ENCODE measurements around the gene PHKG2.

Gene PHKG2

GRCh38 chr16:30777591-30778297 is 29.5 kb downstream of the PHKG2 start:
- FAIRE-seq = no peak

- no peak for FAIRE-seq
These were observed 30.5 kb downstream of the PHKG2 start for GRCh38 chr16:30778549-30779244.

- FAIRE-seq = no peak
These were observed 31.4 kb downstream of the PHKG2 start for GRCh38 chr16:30779596-30779995.

GRCh38 chr16:30780021-30780420 is 31.8 kb downstream of the PHKG2 start:
- FAIRE-seq = no peak

- FAIRE-seq = no peak
These were observed 32.3 kb downstream of the PHKG2 start for GRCh38 chr16:30780549-30780948.

GRCh38 chr16:30782486-30783279 is 34.5 kb downstream of the PHKG2 start:
- FAIRE-seq = no peak

- no peak for FAIRE-seq
These were observed 35.3 kb downstream of the PHKG2 start for GRCh38 chr16:30783280-30784109.

- no peak for FAIRE-seq
These were observed 36.0 kb downstream of the PHKG2 start for GRCh38 chr16:30784215-30784614.

- FAIRE-seq = no peak
These were observed 37.2 kb downstream of the PHKG2 start for GRCh38 chr16:30785126-30786106.

- FAIRE-seq = no peak
These were observed 38.1 kb downstream of the PHKG2 start for GRCh38 chr16:30786115-30786935.

- no peak for FAIRE-seq
These were observed 38.8 kb downstream of the PHKG2 start, which contains the start of gene ZNF629 for GRCh38 chr16:30786936-30787612. Gene ZNF629, minus strand, starts transcription at chr16:30787205. Its CDS starts 2,723 bp downstream, at chr16:30784482.

- FAIRE-seq = no peak
These were observed 39.6 kb downstream of the PHKG2 start for GRCh38 chr16:30787613-30788378.

GRCh38 chr16:30793508-30794069 is 45.4 kb downstream of the PHKG2 start:
- FAIRE-seq = no peak

GRCh38 chr16:30794634-30795033 is 46.4 kb downstream of the PHKG2 start:
- FAIRE-seq = no peak

GRCh38 chr16:30797670-30798309 is 49.6 kb downstream of the PHKG2 start:
- FAIRE-seq = no peak
